OCI-LY7 (cell line): ENCODE measurements around the gene LRRC23.

Experiments used
- CTCF ChIP-seq: fragments of 200-600 bp; sonication (generic); conservative IDR thresholded peaks from 2 replicates; pipeline ENCODE4 v1.5.1; 2014; ENCODE audit warnings: mild to moderate bottlenecking, antibody characterized with exemption, low read length, moderate library complexity, mixed read lengths
- EZH2phosphoT487 ChIP-seq: fragments of 200-600 bp; sonication (generic); IDR thresholded peaks from 2 replicates; pipeline ENCODE4 v1.6.1; 2018; ENCODE audit warnings: low read depth, borderline replicate concordance, mild to moderate bottlenecking, mixed run types, antibody characterized with exemption, low read length, moderate library complexity, mixed read lengths

DNA sequence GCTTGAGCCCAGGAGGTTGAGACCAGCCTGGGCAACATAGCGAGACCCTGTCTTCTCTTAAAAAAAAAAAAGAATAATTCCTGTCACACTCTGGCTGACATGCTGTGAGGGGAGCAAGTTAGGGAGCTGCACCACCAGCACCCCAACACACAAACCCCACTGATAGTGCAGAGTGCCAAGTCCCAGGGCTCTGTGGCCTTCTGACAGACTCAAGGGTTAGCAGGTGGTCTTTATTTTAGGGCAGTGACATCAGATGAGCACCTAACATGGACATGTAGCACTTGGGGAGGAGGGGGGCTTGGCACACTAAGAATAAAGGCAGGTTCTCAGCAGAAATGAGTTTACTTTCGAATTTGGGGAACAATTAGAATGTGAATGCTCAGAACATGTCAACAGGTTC is 45.8 kb upstream of the LRRC23 start:
- TF ChIP-seq CTCF, result no peak
- TF ChIP-seq EZH2phosphoT487, result no peak
